Hepatocyte (in vitro differentiated cells): ENCODE data around the gene FNDC1.

Experiments
- EZH2 ChIP-seq: fragments of 200-600 bp; sonication (generic); IDR thresholded peaks from 2 replicates; pipeline ENCODE4 v1.6.1; 2016; ENCODE audit warnings: antibody characterized with exemption, mild to moderate bottlenecking, borderline replicate concordance
- TF ChIP-seq, protein P1 (sequence below): fragments of 200-600 bp; sonication (generic); IDR thresholded peaks from 2 replicates; pipeline ENCODE4 v1.5.1; 2016; ENCODE audit warnings: antibody characterized with exemption, mild to moderate bottlenecking; ENCODE audit not compliant: poor library complexity

DNA sequence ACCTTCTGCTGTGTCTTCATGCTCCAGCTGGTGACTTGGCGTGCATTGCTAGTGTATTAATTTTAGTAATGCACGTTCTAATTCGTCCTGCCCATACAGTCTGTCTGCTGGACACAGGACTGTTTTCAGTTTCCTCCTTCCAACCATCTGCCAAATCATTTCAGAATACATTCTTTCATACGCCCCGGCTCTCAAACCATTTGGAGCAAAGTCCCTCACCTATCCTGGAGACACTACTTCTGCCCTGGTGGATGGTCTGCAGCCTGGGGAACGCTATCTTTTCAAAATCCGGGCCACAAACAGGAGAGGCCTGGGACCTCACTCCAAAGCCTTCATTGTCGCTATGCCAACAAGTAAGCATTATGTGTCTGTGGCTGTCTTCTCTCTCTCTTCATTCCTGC, 60.5 kb downstream of the FNDC1 start:
- TF ChIP-seq, protein P1, sequence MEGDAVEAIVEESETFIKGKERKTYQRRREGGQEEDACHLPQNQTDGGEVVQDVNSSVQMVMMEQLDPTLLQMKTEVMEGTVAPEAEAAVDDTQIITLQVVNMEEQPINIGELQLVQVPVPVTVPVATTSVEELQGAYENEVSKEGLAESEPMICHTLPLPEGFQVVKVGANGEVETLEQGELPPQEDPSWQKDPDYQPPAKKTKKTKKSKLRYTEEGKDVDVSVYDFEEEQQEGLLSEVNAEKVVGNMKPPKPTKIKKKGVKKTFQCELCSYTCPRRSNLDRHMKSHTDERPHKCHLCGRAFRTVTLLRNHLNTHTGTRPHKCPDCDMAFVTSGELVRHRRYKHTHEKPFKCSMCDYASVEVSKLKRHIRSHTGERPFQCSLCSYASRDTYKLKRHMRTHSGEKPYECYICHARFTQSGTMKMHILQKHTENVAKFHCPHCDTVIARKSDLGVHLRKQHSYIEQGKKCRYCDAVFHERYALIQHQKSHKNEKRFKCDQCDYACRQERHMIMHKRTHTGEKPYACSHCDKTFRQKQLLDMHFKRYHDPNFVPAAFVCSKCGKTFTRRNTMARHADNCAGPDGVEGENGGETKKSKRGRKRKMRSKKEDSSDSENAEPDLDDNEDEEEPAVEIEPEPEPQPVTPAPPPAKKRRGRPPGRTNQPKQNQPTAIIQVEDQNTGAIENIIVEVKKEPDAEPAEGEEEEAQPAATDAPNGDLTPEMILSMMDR = no peak
- TF ChIP-seq EZH2 = no peak
